IPS-18a (cell line): ENCODE results near the gene APOO.

Experiments
- H3K27ac ChIP-seq: one replicate; pipeline ENCODE4 v1.5.1; 2013; ENCODE audit warnings: low read length
- H3K27me3 ChIP-seq: one replicate; pipeline ENCODE4 v1.6.1; 2013; ENCODE audit warnings: mild to moderate bottlenecking, low read length; ENCODE audit not compliant: control insufficient read depth, insufficient read depth
- H3K36me3 ChIP-seq: one replicate; pipeline ENCODE4 v1.6.1; 2013; ENCODE audit warnings: low read depth, low read length; ENCODE audit not compliant: control insufficient read depth
- H3K4me1 ChIP-seq: one replicate; pipeline ENCODE4 v1.6.1; 2013; ENCODE audit warnings: low read depth, low read length; ENCODE audit not compliant: control insufficient read depth
- H3K4me3 ChIP-seq: one replicate; pipeline ENCODE4 v1.5.1; 2013; ENCODE audit warnings: low read length
- H3K9ac ChIP-seq: one replicate; pipeline ENCODE4 v1.6.1; 2013; ENCODE audit warnings: mild to moderate bottlenecking, low read length, moderate library complexity
- H3K9me3 ChIP-seq: one replicate; pipeline ENCODE4 v1.6.1; 2013; ENCODE audit warnings: low read depth, low read length; ENCODE audit not compliant: control insufficient read depth

Gene APOO

GRCh38 chrX:23790155-23790497 is 117.6 kb downstream of the APOO start:
- H3K27me3 ChIP-seq = no peaks in the 10 kb centered on the region
- no peaks in the 10 kb centered on the region for H3K9me3 ChIP-seq
- H3K36me3 ChIP-seq = peaks cover 9% of the 10 kb centered on the region
- H3K9ac ChIP-seq = no peak overlapping the region
- peaks cover 5% of the 10 kb centered on the region for H3K4me1 ChIP-seq
- H3K27ac ChIP-seq = no peak overlapping the region
- no peak overlapping the region for H3K4me3 ChIP-seq

GRCh38 chrX:23789386-23790154 is 118.2 kb downstream of the APOO start:
- Histone ChIP-seq H3K4me1 (peaks cover 5% of the 10 kb centered on the region), H3K9me3 (no peaks in the 10 kb centered on the region), H3K36me3 (peaks cover 11% of the 10 kb centered on the region), H3K27ac (no peak overlapping the region), H3K4me3 (no peak overlapping the region), H3K27me3 (no peaks in the 10 kb centered on the region), H3K9ac (no peak overlapping the region)

GRCh38 chrX:23788946-23789345 is 118.8 kb downstream of the APOO start:
- H3K9ac ChIP-seq = no peak overlapping the region
- H3K4me1 ChIP-seq = peaks cover 5% of the 10 kb centered on the region
- H3K36me3 ChIP-seq = peaks cover 11% of the 10 kb centered on the region
- no peaks in the 10 kb centered on the region for H3K27me3 ChIP-seq
- H3K9me3 ChIP-seq = no peaks in the 10 kb centered on the region
- H3K27ac ChIP-seq = no peak overlapping the region
- H3K4me3 ChIP-seq = no peak overlapping the region

- Histone ChIP-seq H3K9ac (no peak overlapping the region), H3K4me3 (no peak overlapping the region), H3K27me3 (no peaks in the 10 kb centered on the region), H3K27ac (no peak overlapping the region), H3K9me3 (no peaks in the 10 kb centered on the region), H3K4me1 (peaks cover 5% of the 10 kb centered on the region), H3K36me3 (peaks cover 11% of the 10 kb centered on the region)
These were observed 119.2 kb downstream of the APOO start for GRCh38 chrX:23788521-23788920.

- Histone ChIP-seq H3K27ac (no peak overlapping the region), H3K27me3 (no peaks in the 10 kb centered on the region), H3K36me3 (peaks cover 11% of the 10 kb centered on the region), H3K4me3 (no peak overlapping the region), H3K9ac (no peak overlapping the region), H3K4me1 (no peaks in the 10 kb centered on the region), H3K9me3 (no peaks in the 10 kb centered on the region)
These were observed 120.0 kb downstream of the APOO start for GRCh38 chrX:23787745-23788118.

GRCh38 chrX:23786268-23786815 is 121.4 kb downstream of the APOO start:
- Histone ChIP-seq H3K9me3 (no peaks in the 10 kb centered on the region), H3K27ac (no peak overlapping the region), H3K36me3 (peaks cover 11% of the 10 kb centered on the region), H3K27me3 (no peaks in the 10 kb centered on the region), H3K4me3 (no peak overlapping the region), H3K9ac (no peak overlapping the region), H3K4me1 (peaks cover 4% of the 10 kb centered on the region)

- no peak overlapping the region for H3K4me3 ChIP-seq
- H3K9ac ChIP-seq = no peak overlapping the region
- no peak overlapping the region for H3K27ac ChIP-seq
- no peaks in the 10 kb centered on the region for H3K27me3 ChIP-seq
- no peaks in the 10 kb centered on the region for H3K9me3 ChIP-seq
- H3K36me3 ChIP-seq = peaks cover 11% of the 10 kb centered on the region
- peaks cover 4% of the 10 kb centered on the region for H3K4me1 ChIP-seq
These were observed 122.2 kb downstream of the APOO start for GRCh38 chrX:23785580-23785979.

GRCh38 chrX:23784470-23785331 is 123.0 kb downstream of the APOO start:
- Histone ChIP-seq H3K36me3 (peaks cover 11% of the 10 kb centered on the region), H3K4me1 (peaks cover 4% of the 10 kb centered on the region), H3K27ac (no peak overlapping the region), H3K9ac (no peak overlapping the region), H3K27me3 (no peaks in the 10 kb centered on the region), H3K9me3 (no peaks in the 10 kb centered on the region), H3K4me3 (peak overlapping the region; percentile 88)

GRCh38 chrX:23783589-23784469 is 123.9 kb downstream of the APOO start:
- peaks cover 4% of the 10 kb centered on the region for H3K4me1 ChIP-seq
- H3K36me3 ChIP-seq = peaks cover 11% of the 10 kb centered on the region
- H3K27ac ChIP-seq = no peak overlapping the region
- no peaks in the 10 kb centered on the region for H3K27me3 ChIP-seq
- H3K9me3 ChIP-seq = no peaks in the 10 kb centered on the region
- H3K9ac ChIP-seq = peak overlapping the region; percentile 21
- H3K4me3 ChIP-seq = peak overlapping the region; percentile 88
